GM19043 (cell line): Measurements from ENCODE around the gene NUTM2A.
"Not testable (repeated sequence)": the region's sequence is repeated elsewhere in the genome, so short reads cannot be mapped to it uniquely, and the experiment has no call there.

ENCODE experiments used
- ATAC-seq: cut with Tn5 transposase; IDR thresholded peaks from one replicate; pipeline ENCODE4 v1.9.1; 2021; ENCODE audit warnings: low read depth; ENCODE audit not compliant: unreplicated experiment

The NUTM2A gene

DNA sequence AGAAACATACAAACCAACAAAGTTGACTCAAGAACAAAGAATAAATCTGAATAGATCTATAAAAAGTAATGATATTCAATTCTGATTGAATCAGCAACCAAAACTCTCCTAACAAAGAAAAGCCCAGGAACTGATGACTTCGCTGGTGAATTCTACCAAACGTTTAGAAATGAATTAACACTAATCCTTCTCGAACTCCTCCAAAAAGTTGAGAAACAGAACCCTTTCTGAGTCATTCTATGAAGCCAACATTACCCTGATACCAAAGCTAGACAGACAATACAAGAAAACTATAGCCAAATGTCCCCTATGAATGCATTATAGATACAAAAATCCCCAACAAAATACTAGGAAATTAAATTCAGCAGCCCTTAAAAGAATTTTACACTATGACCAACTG lies 16.9 kb downstream of the NUTM2A start:
- not testable (repeated sequence) for ATAC-seq

DNA sequence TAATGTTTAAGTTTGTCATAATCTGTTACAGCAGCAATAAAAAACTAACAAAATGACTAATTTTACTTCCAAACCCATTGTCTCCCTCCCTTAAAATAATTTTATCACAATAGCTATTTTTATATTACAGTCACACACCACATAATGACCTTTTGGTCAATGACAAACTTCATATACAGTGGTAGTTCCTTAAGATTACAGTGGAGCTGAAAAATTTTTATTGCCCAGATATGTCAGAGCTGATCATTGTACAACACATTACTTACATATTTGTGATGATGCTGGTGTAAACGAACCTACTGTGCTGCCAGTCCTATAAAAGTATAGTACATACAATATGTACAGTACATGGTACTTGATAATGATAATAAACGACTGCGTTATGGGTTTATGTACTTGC lies 22.1 kb downstream of the NUTM2A start:
- not testable (repeated sequence) for ATAC-seq

DNA sequence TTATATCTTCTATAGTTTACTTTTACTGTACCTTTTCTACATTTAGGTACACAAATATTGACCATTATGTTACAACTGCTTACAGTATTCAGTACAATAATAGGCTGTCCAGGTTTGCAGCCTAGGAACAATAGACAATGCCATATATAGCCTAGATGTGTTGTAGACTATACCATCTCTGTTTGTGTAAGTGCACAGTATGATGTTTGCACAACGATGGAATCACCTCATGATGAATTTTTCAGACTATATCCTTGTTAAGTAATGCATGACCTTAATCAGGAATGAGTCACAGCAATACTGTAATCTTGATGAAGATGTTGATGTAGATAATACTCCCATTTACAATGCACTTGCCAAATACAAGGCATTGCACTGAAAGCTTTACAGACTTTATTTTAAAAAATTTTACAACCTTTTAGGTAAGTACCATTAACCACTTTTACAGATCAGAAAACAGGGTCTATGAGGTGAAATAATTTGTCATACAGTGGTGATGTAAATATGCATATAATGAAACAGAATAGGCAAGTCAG lies 23.6 kb downstream of the NUTM2A start:
- ATAC-seq, result not testable (repeated sequence)

DNA sequence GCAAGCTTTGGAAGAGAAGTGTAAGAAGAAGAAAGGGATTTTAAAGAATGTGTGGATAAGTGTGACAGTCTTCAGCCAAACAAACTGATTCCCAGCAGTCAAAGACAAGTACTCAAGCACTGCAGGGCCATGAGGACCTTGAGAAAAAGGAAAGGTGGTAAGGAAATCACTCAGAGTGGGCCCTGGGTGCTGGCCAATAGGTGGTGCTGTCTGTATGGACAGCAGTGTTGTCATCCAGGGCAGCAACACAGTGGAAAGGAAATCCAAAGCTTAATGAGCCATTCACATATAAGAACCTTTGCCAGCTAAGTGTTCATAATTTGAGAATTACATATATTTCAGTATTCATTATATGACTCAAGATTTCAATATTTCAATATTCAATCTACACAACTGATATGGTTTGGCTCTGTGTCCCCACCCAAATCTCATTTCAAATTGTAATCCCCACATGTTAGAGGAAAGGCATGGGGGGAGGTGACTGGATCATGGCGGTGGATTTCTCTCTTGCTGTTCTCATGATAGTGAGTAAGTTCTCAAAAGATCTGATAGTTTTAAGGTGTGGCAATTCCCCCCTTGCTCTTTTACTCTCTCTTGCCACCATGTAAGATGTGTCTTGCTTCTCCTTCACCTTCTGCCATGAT lies 55.6 kb downstream of the NUTM2A start:
- not testable (repeated sequence) for ATAC-seq
